A204.1 (cell line): Measurements from ENCODE around the gene TENM3.

ENCODE experiments used
- FAIRE-seq: peaks from 2 replicates; lab custom pipeline; 2012; peaks lifted over from hg19 to GRCh38; lab: Jason Lieb, UNC

Gene TENM3

GRCh38 chr4:182848685-182849084, 605.5 kb downstream of the TENM3 start:
- peak; percentile 70 for FAIRE-seq
